ENCODE data around the gene LLCFC1. TPM values are rescaled to one million over a fixed set of nuclear protein-coding genes. Genes with fewer than 3 reads are reported as not detected.

The LLCFC1 gene
- total and polyA plus RNA-seq, 3 donors from 2014 or later, result 14.1 to 73.2 (median 38.5) TPM

- DNase-seq, result no peak
- intact Hi-C loops (cut with DNase I; ENCODE audit: low total_unique reads), result no loop called here
- WGBS, 2 donors, result 86 to 93% methylated on average over 2 of the region's 2 CpGs
- H3K27me3 ChIP-seq, result no peaks in the 10 kb centered on the region
- no peak overlapping the region for H3K27ac ChIP-seq
- TF ChIP-seq POLR2A (IDR thresholded peaks at IDR 0.05), result no peak
- no peak for TF ChIP-seq CTCF (IDR thresholded peaks at IDR 0.05)
- H3K4me1 ChIP-seq, result no peaks in the 10 kb centered on the region
- no peaks in the 10 kb centered on the region for H3K36me3 ChIP-seq (ENCODE audit: low read depth, missing control alignments)
- no peaks in the 10 kb centered on the region for H3K9me3 ChIP-seq
- H3K4me3 ChIP-seq, result no peak overlapping the region
Observed at GRCh38 chr7:142963993-142964392, 24.7 kb downstream of the LLCFC1 start.

- Histone ChIP-seq H3K4me1 (peaks cover under 1% of the 10 kb centered on the region), H3K27ac (no peak overlapping the region), H3K4me3 (no peak overlapping the region), H3K27me3 (no peaks in the 10 kb centered on the region), H3K9me3 (no peaks in the 10 kb centered on the region), H3K36me3 (ENCODE audit: low read depth, missing control alignments) (no peaks in the 10 kb centered on the region)
- 68 to 74% methylated on average over 6 of the region's 6 CpGs for WGBS, 2 donors
- intact Hi-C loops (cut with DNase I; ENCODE audit: low total_unique reads), result no loop called here
- TF ChIP-seq POLR2A (IDR thresholded peaks at IDR 0.05) (no peak), CTCF (IDR thresholded peaks at IDR 0.05) (no peak)
- DNase-seq, result no peak
Observed at GRCh38 chr7:142964502-142965246, 25.4 kb downstream of the LLCFC1 start.

- WGBS, 2 donors, result 79 to 91% methylated on average over 4 of the region's 4 CpGs
- TF ChIP-seq POLR2A (IDR thresholded peaks at IDR 0.05) (no peak), CTCF (IDR thresholded peaks at IDR 0.05) (no peak)
Observed at GRCh38 chr7:142968229-142968628, 28.9 kb downstream of the LLCFC1 start.

GRCh38 chr7:142969183-142969582 is 29.9 kb downstream of the LLCFC1 start:
- intact Hi-C loops (cut with DNase I; ENCODE audit: low total_unique reads), result no loop called here

More at GRCh38 chr7:142968229-142968628, 28.9 kb downstream of the LLCFC1 start:
- Histone ChIP-seq H3K4me1 (peaks cover 4% of the 10 kb centered on the region), H3K4me3 (no peak overlapping the region), H3K27me3 (no peaks in the 10 kb centered on the region), H3K9me3 (no peaks in the 10 kb centered on the region), H3K27ac (no peak overlapping the region), H3K36me3 (ENCODE audit: low read depth, missing control alignments) (no peaks in the 10 kb centered on the region)
- intact Hi-C loops (cut with DNase I; ENCODE audit: low total_unique reads), result no loop called here
- DNase-seq, result no peak

More at GRCh38 chr7:142969183-142969582, 29.9 kb downstream of the LLCFC1 start:
- H3K9me3 ChIP-seq, result no peaks in the 10 kb centered on the region
- H3K27me3 ChIP-seq, result no peaks in the 10 kb centered on the region
- 19 to 40% methylated on average over 4 of the region's 4 CpGs for WGBS, 2 donors
- TF ChIP-seq CTCF (IDR thresholded peaks at IDR 0.05), result no peak
- no peak for TF ChIP-seq POLR2A (IDR thresholded peaks at IDR 0.05)
- H3K36me3 ChIP-seq (ENCODE audit: low read depth, missing control alignments), result no peaks in the 10 kb centered on the region
- peaks cover 4% of the 10 kb centered on the region for H3K4me1 ChIP-seq
- H3K4me3 ChIP-seq, result no peak overlapping the region
- no peak for DNase-seq
- no peak overlapping the region for H3K27ac ChIP-seq

Data from testis (tissue), 3 donors.